Globus pallidus (tissue), 1 donor: Measurements from ENCODE around the gene CALHM1.
A peak's percentile ranks its signal among the peaks of the same experiment; 100 is the strongest.

Experiments
- DNase-seq: peaks from one replicate; pipeline ENCODE4 v3.0.0-alpha.2; 2015; ENCODE audit warnings: low spot score

The CALHM1 gene

DNA sequence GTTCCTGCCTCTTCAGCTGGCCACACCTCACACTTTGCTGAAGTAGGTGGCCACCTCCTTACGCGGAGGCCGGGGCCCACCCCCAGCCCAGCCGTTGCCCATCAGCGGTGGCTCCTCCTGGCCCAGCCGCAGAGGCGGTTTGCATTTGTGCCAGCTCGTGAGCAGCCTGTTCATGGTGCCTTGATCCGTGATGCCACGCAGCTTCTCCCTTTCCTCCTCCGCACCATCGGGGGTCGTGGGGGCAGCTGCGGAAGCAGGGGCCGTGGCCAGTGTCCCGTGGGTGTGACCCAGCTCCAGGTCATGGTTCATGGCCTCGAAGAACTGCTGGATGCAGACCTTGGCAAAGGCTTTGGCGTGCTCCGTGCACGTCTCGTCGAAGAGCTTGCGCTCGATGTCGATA, 3.5 kb downstream of the CALHM1 start:
- no peak for DNase-seq

DNA sequence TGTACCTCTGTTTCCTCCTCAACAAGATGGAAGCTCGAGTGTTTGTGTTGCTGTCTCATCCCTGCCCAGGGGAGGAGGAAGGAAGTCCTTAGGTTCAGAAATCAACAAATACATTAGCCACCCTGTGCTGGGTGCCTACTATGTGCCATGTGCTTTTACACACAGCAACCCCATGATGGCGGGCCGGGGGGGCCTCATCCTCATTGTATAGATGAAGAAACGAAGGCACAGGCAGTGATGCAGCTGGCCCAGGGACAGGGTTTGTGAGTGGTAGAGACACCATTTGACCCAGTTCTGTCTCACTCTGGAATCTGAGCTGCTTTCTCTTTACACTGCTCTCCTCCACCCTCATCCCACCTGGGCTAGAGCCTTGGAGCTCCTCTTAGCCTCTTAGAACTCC, 4.7 kb downstream of the CALHM1 start:
- DNase-seq: no peak

DNA sequence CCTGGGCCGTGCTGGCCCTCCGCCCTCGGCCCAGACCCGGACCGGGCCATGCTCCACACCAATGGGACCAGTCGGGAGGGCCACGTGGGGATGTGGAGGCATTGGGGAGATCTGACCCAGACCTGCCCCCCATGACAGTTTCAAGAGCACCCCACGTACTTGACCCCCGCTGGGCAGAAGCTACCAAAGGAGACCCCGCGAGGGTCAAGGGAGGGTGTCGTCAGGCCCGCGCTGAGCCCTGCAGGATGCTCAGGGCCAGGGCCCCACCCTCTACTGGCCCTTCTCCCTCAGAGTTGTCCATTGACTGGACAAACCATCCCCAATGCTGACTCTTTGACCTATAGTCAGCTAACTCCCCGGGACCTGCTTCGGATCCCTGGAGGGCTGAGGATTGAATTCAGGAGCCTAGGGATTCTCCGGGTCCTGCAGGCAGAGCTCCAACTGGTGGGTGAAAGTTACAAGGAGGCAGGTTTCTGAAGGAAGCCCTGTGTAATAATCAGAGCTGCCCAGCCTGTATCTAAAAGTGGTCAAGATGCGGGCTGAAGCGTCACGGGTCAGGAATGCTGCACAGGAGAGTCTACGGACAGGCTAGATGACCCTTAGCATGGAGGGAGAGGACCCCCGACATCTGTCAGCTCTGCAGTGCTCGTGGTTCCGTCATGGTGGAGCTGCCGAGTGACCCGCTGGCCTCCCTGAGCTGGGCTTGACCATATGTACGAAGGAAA, 6.0 kb downstream of the CALHM1 start:
- no peak for DNase-seq

DNA sequence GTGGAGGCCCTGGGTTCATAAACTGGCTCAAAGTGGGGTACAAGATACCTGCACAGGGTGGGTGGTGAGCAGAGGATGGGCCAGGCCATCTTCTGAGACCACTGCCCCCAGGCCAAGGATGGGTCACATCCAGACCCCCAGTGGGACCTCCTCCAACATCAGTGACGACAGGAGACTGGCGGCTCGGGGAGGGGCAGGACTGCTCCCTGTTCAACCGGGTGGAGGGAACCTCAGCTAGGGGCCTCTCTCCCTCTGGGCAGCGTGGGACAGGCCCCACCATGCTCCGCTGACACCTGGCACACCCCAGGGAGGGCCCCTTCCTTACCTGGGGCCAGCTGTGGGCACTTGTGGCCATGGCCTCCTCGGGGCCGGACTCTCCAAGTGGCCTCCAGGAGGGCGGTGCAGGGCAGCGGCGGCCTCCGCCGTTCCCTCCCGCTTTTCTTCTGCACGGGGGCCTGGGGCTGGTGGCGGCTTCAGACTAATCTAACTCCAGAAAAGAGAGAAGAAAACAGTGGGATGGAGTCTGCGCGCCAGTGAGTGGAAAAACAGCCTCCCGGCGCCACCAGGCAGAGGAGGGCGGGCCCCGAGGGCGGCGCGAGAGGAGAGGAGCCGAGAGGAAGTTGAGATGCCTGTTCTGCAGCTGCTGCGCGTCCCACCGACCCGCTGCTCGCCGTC, 6.7 kb downstream of the CALHM1 start, which contains the start of gene CALHM2:
CALHM2 (minus strand) TSS at position 540 of the 675 bp plus-strand sequence. CDS start 2,429 bp downstream, outside the sequence.
- peak; percentile 5 for DNase-seq

DNA sequence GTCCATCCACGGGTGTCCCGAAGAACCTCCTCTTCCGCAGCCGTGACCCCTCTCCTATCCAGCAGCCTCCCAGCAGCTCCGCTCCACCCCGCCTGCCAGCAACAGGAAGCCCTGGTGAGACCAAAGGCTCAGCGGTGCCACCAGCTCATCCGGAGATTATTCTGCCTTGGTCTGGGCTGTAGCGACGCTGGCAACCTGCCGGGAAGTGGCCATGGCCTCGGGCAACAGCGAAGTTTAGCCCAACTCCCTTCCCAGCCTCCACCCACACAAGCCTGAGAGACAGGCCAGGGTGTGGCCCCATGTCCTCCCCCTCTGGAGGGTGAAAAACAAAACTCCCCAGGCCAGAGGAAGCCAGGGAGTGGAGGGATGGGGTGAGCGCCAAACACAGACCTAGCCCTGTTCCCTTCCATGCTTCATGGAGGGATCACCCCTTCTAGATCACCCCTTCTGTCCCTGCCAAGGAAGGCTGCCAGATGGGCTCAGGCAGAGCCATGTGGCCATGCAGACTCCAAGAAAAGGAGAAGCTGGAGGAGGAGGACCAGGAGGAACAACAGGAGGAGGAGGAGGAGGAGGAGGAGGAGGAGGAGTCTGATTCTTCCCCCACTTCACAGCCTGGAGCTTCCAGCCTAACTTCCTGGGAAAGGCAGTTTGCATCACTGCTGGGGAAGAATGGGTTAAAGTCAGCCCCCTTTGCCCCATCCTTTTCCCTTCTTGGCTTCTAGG, 7.4 kb downstream of the CALHM1 start:
- DNase-seq: peak; percentile 7

DNA sequence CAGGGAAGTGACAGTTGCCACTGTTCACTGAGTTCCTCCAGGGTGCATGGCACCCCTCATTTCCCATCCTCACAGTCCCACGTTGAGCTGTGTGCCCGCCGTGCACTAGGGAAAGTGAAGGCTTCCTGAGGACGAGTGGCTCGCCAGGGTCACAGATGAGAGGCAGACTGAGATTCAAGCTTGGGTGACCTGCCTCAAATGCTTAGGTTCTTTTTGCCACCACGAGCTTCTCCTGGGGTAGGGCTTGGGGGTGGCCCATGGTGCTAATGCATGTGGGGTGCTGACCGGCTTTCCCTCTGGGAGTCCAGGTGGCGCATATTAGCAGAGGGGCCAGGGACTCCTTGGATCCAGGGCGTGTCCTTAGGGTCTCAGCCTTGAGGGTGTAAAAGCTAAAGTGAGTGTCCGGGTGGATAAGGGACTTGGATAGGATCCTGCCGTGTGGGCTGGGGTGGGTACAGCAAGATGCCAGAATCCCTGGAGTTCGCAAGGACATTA, 8.5 kb downstream of the CALHM1 start:
- DNase-seq: no peak

DNA sequence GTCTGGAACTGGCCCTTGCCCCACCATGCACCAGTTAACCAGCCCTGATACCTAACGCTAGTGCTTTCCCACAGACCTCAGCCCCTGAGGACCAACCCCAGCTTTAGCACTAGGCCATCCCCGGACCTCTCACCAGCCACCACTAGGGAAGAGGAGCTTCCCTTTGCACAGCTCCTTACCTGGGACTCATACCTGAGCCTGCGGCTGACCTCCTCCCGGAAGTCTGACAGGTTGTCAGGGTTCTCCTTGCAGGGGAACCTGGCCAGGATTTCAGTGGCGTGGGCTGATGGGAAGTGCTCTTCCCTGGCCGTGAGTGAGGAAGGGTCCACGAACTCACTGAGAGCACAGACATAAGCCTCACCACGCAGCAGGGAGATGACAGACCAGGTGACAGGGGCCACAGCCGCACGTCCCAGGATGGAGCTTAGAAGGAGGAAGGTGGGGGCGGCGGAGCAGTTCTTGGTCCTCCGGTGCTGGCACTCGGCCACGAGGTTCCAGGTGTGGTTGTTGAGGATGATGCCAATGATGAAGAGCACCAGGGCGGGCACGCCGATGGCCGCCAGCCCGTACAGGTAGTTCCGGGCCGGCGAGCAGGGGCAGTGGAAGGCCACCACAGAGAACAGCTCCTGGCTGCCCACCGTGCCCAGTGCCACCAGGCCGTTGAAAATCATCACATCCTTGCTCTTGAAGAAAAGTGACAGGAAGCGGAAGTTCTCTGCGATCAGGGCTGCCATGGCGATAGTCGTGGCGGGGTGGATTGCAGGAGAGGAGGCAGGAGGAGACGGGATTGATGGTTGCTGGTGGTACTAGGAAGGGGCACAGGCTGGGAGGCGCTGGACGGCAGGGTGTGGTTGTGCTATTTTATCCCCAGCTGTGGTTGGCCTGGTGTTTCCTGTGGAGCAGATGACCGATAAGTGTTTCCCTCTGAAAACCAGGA, 9.2 kb downstream of the CALHM1 start:
- no peak for DNase-seq

DNA sequence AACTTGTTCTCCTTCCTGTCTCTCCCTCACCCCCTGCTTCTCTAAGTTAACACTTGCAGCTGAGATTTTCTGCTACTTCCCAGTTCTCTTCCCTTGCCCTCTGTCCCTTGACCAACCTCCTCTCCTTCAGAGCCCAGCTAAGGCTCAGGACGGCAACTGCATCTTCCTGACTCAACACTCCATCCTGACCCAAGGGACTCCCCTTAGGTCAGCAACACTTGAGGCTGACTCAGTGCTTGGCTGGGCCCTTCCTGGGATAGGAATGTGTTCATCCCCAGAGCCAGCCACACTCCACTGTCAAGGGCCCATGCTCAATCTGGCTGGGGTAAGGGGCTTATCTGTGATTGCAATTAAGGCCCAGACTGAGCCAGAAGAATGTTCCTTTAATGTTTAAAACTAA, 10.0 kb downstream of the CALHM1 start:
- no peak for DNase-seq

DNA sequence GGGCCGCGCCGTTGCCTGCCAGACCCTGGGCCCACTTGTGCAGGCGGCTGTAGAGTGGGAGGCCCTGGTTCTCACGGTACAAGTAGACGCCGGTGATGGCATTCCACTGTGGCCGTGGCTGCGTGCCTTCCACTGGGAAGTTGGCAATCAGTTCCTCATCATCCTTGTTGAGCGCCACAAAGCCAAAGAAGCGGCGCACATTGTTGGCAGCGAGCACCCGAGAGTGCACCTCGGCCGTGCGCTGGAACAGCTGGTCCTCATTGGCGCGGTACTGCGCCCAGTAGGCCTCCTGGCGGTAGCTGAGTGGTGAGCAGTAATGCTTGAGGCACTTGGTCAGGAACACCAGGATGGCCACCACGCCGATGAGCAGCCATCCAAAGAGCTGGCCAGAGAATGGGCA, 11.5 kb downstream of the CALHM1 start:
- DNase-seq: no peak

DNA sequence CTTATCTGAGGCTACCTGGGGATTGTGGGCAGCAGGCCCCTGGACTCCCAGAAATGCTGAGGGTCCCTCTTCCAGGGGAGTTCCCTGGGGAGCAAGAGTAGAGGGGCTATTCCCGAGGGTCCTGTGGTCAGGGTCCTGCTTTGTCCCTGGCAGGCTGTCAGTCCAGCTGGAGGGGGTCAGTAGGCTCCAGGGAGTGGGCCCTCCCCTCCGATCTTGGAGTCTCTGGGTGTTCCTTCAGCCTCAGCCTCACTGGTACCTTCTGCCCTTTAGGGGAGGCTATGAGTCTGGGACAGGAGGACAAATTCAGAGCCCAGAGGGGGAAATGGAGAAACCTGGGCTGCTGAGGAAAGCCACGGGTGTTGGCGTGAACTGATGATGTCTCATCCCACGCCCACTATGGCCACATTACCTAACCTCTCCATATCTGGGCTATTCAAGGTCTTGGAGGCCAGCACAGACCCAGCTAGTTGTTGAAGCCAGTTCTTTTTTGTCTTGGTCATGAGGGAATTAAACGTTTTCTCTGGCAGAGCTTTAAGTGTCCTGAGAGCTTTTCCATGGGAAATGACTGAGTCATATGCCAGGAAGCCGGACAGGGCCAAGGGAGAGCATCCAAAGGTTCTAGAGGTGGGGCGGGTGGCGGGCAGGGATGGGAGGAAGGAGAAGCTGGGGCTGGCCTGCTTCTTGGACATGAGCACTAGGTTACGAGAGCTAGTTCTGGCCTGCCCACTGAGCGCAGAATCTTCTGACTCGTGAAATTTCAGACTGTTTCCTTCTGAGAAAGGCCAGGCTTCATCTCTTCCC, 12.7 kb downstream of the CALHM1 start:
- peak; percentile 21 for DNase-seq

DNA sequence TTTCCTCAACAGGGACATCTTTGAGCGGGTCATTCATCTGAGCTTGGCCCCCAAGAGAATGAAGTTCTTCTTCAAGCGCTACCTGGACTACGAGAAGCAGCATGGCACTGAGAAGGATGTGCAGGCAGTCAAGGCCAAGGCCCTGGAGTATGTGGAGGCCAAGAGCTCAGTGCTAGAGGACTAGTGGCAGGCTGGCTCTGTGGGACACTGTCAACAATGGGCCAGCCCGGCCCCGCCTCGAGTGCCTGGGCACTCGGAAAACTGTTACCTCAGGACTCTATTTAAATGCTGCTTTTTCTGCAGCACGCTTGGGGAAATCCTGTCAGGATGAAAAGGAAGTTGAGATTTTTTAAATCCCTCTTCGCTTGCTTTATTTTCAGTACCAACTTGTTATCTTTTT, 13.3 kb downstream of the CALHM1 start:
- DNase-seq: no peak

DNA sequence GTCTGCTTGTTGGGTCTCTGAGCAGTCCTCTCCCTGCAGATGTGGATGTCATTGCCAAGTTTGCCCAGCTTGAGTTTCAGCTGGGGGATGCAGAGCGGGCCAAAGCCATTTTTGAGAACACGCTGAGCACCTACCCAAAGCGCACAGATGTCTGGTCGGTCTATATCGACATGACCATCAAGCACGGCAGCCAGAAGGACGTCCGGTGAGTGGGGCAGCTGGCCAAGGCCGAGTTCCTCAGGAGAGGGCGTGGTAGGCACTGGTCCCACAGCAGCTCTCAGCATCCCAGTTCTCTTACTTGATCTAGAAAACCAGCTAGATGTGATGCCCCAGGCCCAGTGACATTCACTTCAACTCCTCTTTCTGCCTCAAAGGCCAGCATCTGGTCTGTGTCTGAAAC, 14.2 kb downstream of the CALHM1 start:
- DNase-seq: no peak

DNA sequence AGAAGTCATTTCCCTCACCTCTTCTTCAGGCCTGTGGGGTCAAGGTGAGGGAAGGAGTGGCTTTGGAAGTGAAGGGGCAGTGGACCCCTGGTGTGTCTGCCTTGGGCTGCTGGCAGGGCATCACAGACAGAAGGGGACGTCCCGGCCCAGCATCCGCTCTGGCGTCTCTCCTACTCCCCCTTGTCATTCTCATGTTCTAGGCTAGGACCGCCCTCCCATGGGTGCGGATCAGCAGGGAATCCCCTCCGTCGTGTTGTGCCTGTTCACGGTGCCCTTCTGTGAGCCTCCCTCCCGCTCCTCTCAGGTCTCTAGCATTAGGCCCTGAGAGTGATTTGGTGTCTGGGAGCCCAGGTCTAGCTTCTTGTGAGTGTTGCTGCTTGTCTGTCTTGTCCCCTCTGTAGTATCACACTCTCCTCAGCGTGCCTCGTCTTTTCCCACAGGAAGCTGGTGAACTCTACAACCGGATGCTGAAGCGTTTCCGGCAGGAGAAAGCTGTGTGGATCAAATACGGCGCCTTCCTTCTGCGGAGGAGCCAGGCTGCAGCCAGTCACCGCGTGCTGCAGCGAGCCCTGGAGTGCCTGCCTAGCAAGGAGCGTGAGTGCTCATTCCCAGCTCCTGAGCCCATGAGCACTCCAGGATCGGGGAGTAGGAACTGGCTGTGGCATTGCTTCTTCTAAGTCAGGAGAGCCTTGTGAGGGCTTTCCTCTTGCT, 15.1 kb downstream of the CALHM1 start:
- DNase-seq: no peak

DNA sequence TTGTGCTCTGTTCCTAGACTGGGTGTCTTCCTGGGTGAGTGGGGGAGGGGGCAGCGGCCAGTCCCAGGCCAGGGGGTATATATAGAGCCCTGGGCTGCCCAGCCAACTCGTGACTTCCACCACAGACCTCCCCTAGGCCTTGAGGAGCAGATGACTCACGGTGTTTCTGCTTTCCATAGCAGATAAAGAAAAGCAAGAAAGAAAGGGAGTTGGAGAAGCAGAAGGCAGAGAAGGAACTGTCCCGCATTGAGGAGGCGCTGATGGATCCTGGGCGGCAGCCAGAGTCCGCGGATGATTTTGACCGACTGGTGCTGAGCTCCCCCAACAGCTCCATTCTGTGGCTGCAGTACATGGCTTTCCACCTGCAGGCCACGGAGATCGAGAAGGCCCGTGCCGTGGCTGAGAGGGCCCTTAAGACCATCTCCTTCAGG, 16.7 kb downstream of the CALHM1 start:
- DNase-seq: peak; percentile 11

DNA sequence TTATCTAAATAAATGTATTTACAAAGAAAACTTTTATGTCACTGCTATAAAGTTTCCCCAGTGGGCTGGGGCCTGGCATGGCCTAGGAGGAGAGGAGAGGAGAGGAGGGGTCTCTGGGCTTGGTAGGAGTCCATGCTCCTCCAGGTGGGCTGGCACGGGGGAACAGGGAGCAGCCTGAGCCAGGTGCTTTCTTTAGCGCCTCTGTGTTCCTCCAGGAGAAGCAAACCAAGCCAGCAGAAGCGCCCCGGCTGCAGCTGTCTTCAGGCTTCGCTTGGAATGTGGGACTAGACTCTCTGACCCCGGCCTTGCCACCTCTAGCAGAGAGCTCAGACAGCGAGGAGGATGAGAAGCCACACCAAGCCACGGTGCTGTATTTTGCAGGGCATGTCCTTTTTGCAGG, 17.1 kb downstream of the CALHM1 start:
- no peak for DNase-seq

DNA sequence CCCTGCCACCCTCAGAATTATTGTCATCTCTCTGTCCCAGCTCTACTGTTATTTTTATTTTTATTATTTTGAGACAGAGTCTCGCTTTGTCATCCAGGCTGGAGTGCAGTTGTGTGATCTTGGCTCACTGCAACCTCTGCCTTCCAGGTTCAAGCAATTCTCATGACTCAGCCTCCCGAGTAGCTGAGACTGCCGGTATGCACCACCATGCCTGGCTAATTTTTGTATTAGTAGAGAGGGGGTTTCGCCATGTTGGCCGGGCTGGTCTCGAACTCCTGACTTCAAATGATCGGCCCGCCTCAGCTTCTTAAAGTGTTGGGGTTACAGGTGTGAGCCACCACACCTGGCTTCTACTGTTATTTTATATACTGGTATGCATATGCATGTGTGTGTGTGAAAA, 17.5 kb downstream of the CALHM1 start:
- DNase-seq: no peak

DNA sequence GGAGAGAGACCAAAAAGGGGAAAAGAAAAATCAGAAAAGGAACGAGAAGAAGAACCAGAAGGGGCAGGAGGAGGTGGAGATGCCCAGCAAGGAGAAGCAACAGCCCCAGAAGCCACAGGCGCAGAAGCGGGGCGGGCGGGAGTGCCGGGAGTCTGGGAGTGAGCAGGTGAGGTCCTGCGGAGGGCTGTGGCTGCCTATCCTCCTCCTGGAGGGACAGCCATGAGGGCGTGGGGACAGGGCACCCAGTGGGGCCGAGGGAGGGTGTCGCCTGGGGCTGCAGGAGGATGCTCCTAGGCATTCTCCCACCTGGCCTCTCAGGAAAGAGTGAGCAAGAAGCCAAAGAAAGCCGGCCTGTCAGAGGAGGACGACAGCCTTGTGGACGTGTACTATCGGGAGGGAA, 18.3 kb downstream of the CALHM1 start:
- DNase-seq: no peak

DNA sequence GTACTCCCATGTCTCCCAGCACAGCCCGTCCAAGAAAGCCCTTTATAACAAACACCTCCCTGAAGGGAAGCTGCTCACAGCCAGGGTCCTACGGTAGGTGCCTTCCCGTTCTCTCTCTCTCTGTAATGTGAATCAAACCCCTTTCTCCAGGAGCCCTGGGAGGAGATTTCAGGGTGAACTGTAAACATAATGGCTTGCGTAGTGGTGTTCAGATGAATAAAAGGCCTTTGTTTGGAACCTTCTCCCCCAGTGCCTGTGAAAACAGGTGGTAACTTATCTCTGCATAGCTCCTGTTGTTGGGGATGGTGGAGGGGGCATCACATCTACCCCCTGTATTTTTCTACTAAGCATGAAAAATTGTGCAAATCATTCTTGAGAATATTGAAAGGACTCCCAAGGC, 18.9 kb downstream of the CALHM1 start:
- no peak for DNase-seq

DNA sequence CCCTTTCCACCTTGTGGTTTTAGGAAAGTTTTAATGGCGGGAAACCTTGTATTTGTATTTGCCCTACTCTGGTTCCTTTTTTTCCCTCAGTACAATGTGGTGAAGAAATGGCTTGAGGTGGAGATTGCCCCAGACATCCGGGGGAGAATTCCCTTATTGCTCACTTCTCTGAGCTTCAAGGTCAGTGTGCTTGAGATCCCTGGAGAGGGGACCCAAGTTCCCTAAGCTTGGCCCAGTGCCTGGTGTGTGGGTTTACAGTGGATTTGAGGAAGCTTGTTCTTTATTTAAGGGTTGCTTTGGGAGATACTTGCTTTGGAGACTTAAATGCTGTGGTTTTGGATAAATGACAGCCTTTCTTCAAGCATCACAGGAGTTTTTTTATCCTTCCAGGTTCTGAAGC, 24.8 kb downstream of the CALHM1 start:
- DNase-seq: no peak

DNA sequence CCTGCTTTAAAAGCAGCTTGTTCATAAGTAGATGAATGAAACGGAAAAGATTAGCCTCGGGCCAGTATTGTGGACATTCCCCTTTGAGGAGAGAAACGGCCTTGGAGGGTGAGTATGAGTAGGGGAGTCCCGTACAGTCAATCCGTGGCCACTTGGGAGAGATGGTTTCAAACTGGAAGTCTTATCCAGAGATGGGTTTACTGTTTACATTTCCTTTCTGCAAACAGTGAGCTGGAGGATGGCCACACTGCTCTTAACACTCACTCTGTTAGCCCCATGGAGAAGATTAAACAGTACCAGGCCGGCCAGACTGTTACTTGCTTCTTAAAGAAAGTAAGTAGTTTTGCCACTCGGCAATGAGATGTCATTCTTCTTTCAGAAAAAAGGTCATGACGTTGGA, 26.8 kb downstream of the CALHM1 start:
- DNase-seq: no peak
